Lower leg skin (tissue), 3 donors: ENCODE data around the gene FOLH1.
"Not testable (repeated sequence)": the region's sequence is repeated elsewhere in the genome, so short reads cannot be mapped to it uniquely, and the experiment has no call there.

Source experiments
- CTCF ChIP-seq, 3 donors: fragments of 450-650 bp; IDR thresholded peaks; one replicate each; pipeline ENCODE4 v1.5.1; 2016; ENCODE audit warnings: antibody characterized with exemption in 3 of 3, mild to moderate bottlenecking in 3 of 3, moderate library complexity in 2 of 3
- POLR2A ChIP-seq, 2 donors: fragments of 450-650 bp; IDR thresholded peaks; one replicate each; pipeline ENCODE4 v1.6.1; 2016 to 2017; ENCODE audit warnings: antibody characterized with exemption in 2 of 2, mild to moderate bottlenecking in 1 of 2, moderate library complexity in 1 of 2

- TF ChIP-seq CTCF, POLR2A (IDR thresholded peaks at IDR 0.05): not testable (repeated sequence)
These were observed 33.6 kb downstream of the FOLH1 start for GRCh38 chr11:49174691-49175366.
